ENCODE results near the gene HPS1.

Gene HPS1

DNA sequence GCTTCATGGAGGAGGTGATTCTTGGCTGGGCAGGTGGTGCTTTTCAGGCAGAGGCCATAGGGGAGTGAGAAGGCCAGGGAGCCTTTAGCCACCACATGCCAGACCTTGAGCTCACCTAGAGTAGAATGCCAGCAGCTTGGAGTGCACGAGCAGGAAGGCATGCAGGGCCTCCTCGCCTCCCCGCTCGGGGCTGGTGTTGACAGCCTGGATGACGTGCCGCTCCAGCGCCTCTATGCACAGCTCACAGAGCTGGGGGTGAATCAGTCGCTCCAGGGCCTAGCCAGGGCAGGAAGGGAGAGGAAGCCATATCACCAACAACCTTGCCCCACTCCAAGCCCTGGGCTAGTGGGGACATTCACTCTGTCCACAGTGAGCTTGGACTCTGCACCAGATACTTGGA lies 15.7 kb downstream of the HPS1 start:
- DNase-seq: no peak

DNA sequence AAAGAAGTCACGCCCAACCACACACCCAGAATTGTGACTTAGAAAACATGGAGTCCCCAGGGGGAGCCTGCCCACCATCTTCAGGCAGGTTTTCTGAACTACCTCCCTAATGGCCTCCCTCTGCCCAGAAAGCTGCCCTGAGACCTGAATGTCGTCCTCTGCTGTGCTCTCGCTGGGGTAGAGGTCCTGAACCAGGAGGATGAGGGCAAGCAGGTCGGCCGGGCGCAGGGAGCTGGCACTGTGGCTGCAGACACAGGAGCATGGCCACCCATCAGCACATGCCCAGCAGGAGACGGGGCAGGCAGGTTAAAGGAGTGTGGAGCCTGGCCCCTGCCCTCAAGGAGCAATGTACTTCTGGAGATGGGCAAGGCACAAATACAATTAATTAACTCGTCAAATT lies 16.3 kb downstream of the HPS1 start:
- DNase-seq: no peak

DNA sequence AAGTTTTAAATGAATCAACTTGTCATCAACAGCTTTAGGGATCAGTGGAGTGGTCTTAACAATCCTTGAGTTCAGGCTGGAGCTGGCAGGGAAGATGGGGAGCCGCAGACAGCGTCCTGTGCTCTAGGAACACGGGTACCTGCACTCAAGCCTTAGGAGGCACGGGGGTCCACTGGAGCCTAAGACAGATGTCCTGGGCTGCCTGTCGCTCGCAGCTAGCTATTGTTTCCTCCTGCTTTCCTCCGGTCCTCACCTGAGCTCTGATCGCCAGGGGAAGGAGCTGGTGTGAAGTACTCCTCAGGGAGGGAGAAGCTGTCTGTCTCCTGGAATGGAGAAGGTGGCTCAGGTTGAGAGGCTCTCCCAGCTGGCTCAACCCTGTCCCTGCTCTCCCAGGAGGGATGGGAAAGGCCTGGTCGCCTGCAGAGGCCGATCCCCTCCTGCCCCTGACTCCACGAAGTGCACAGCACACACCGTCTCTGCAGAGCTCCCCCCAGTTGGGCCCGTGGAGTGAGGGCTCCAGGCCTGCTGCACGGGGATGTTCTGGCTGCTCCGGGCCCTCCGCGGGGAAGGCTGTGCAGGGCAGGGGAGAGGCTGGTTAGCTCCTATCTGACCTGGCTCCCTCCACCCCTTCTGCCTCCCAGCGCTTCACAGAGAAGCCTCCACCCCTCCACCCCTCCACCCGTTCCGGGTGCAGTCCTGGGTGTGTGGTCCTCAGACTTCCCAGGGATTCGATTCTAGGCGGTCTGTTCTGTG lies 17.2 kb downstream of the HPS1 start:
- DNase-seq: no peak

DNA sequence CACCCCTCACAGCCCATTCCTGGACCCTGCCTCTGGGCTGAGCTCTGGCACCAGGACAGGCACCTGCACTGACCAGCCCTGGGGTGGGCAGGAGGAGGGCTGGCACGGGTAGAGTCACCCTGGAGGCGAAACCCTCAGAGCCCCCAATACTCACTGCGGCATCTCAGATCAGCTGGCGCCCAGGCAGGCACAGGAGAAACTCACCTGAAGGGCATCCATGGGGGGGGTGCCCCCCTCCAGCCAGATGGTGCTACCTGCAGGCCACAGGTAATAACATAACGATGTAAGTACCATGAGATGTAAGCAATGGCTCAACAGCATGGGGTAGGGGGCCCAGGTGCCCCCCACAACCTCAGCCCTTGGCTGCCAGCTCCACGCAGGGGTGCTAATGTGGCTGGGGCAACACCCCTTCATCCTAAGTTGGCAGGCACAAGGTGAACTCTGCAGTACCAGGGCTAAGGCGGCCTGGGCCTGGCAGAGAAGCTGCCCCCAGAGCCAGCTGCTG lies 19.7 kb downstream of the HPS1 start:
- DNase-seq: no peak

DNA sequence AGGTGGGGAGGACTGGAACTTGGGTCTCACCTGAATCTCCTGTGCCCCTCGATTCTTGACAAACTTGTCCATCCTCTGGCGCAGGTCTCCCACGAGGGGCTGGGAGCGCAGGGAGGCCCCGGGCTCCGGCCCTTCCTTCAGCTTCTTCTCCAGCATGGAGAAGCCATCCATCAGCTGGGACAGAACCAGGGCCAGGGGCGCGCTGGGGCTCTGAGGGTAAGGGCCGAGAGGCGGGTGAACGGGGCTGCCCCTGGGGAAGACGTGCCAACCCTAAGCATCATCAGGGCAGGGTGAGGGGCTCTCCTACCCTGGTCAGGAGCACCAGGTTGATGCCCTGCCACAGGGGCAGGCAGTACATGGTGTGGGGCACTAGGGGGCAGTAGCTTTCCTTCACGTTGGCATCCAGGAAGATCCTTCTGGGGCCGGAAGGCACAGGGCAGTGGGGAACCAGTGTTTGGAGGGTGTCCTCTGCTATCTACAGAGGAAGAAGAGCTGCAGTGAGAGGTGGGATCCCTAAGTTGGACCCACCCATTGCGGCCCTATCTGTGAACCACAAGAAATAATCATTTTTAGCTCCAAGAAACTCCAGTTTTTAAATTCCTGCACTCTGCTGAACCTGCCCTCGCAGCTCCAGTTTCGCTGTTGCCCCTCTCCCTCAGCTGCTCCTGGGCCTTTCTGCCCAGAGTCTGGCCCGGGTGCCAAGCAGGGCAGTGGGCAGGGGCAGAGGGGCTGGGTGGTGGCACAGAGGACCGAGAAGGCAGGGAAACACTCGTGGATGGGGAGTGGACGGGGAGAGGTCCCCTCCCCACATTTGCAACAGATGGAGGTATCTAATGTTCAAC lies 21.0 kb downstream of the HPS1 start:
- DNase-seq: peak; percentile 46

DNA sequence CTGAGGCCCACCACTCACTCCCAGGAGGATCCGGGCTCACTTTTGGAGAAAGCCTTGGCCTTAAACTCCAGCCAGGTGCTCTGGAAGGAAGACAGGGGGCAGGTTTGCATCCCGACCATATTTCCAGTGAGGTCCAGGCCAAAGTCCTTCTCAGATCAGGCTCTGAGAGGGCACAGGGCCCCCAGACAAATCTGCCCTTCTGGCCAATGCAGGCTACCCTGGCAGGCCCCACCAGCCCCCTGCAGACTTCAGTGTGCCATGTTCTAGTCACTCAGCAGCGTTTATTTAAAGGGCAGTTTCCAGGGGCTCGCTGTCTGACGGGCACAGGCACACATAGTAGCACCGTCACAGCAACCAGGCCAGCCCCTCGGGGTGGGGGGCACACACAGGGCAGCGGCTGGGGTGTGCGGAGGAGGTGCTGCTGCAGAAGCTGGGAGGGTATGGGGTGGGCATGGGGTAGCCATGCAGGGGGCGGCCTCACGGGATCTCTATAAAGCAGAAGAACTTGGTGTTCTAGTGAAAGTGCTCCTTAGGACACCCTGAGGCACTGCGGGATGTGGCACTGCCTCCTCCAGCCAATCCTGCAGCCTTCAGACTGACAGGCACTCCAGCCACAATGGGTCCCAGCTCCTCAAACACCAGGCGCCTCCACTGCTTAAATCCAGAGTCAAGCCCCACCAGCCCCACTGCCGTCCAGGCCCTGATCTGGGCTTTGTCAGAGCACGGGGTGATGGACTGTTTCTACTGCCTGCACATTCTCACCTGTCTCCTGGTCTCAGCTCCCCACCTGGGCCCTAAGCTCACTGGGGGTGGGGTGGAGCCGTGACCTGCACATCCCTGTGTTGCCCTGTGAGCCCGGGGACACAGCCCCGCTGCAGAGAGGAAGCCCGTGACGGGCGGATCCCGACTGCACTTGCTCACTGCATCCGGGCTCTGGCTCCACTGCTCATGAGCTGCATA lies 22.2 kb downstream of the HPS1 start:
- DNase-seq: no peak

DNA sequence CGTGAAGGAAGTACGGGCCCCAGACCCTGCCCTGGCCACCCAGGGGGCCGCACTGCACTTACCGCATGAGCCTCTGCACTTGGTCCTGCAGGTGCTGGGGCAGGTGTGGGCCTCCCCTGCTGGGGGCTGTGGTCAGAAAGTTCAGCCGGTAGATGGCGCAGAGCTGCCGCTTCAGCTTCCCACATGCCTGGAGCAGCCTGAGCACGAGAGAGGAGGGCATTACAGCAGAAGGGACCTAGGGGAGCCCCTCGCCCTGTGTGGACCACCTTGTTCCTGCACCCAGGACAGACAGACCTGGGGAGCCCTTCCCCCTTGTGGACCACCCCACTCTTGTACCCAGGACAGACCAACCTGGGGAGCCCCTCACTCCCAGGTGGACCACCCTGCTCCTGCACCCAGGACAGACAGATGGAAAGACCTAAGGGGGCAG lies 23.0 kb downstream of the HPS1 start:
- no peak for DNase-seq

DNA sequence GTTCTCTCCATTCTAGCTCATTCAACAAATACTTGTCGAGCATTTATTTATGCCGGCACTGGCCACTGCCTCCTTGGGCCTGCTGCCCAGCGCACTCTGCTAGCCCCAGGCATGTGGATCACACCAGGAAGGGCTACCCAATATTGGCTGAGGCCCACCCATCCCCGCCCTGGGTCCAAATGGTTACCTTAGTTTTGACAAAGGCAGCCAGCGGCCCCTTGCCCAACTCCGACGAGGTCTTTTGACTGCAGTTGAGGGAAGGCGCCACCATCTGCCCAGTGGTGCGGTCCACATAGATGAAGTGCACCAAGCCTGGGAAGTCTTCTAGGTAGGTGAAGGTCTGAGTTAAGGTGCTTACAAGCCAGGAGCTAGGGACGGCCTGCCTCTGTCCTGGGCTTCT lies 24.6 kb downstream of the HPS1 start:
- DNase-seq: no peak

DNA sequence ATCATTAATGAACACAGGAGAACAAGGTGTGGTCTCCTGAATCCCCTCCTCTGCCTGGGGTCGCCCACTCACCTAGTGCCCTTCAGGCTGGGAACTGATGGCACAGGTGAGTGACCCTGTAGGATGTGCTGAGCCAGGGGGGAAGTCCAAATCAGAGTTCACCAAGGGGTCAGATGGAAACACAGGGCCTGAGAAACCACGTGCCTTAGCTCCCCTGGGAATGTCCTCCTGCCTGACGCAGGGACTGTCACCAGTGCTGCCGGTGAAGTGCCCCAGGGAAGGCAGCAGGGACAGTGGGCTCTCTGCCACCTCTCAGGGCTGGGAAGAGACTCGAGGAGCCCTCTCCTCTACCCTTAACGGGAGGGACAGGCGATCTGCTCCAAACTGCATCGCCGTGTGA lies 25.9 kb downstream of the HPS1 start:
- no peak for DNase-seq

DNA sequence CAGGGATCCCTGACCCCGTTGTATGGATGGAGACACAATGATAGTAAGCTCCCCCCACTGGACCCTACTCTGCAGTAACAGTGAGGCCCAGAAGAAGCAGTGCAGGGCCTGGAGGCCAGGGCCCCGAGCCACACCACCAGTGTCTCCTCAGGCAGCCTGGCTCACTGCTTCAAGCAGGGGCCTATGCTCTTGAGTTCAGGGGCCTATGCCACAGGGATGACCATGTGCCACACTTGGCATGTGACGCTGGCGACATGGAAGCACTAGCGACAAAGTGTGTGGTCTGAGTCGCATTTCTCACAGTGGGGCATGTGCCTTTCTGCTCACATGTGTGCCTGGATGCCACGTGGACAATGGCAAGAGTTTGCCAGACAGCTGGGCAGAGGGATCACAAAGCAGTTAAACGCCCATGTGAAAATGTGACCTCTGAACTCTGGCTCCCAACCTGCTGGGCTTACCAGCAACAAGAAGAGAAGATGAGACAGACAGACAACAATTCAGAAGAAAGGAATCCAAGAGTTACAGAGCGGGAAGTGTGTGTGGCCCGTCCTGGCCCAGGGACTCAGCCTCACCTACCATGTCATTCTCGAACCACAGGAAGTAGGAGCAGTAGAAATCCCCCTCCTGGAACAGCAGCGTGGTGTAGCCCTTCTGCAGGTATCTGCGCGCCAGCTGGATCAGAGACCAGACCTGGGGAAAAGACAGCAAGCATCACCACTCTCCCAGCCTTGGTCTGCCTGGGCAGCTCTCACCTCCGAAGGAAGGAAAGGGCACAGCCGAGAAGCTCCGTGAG lies 27.1 kb downstream of the HPS1 start:
- no peak for DNase-seq

DNA sequence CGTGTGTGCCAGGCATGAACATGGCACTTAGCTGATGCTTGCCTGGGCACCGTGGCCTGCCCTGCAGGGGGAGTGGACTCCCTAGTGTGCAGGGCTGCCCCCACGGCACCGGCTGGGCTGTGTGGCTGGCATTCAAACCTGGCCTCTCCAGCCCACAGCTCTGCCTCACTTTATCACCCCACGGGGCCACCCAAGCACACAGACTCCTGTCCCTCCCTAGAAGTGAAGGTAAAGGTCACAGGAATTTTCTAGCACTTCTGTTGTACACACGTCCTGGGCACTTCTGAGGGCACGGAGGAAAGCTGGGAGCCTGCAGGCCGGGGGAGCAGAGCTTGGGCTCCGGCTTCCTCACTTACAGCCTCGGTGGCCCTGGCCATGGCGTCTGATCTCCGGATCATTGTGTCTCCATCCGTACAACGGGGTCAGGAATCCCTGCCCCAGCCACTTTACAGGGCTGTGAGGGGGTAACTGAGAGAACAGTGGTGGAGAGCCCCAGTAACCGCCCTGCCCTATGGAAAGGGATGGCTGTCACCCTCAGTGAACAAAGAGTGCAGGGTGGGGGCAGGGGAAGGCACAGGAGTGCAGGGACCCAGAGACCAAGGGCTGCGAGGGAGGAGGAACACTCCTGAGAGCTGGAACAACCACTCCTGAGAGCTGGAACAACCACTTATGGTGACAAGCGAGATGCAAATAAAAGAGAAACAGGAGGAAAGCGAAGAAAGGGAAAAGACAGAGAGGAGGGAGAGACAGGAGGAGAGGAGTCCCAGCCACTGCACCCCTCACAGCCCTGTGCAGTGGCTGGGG lies 27.9 kb downstream of the HPS1 start:
- no peak for DNase-seq

DNA sequence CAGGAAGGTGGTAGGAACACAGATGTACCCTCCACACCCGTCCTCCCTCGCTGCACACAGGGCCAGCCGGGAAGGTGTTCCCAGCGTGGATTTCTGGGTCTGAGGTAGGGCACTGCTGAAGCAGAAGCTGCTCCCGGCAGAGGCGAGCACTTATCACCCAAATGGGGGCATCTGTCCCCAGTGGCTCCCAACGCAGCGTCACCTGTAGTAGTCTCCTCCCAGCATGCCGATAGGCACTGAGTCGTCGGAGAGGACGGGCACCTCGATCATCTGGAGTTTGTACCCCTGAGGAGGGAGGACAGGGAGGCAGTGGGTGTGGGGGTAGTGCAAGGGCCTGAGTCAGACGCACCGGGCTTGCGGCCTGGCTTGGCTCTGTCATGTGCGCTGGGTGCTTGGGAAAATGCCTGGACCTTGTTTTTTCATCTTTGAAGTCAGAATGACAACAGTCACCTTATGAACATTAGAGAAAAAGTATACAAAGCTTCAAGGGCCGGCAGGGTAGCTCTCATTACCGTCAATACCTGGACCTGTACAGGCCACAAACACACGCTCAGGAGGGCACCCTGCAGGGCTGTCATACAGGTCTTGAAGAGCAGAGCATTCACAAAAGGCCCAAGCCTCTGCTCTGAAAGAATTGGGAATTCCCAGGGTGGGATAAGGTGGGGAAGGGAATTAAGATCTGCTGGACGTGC lies 28.6 kb downstream of the HPS1 start:
- DNase-seq: no peak

DNA sequence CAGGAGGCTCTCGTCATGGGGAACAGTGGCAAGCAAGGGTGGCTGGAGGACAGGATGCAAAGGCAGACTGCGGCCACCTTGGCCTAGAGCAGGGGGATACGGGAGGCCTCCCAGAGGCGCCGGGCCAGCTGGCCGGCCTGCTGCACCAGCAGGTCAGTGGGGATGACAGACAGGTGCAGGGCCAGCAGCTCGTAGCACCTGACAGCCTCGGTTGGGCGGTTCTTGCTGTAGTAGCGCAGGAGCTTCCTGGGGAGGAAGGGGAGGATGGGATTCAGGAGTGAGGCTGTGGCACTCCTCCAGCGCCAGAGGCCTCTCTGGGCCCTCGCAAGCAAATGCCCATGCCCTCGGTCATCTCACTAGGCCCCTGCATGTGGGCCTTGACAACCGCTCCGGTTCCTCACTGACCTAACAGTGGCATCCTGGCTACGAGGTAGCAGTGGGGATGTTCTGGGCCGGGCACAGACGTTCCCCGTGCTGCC lies 29.2 kb downstream of the HPS1 start:
- no peak for DNase-seq

DNA sequence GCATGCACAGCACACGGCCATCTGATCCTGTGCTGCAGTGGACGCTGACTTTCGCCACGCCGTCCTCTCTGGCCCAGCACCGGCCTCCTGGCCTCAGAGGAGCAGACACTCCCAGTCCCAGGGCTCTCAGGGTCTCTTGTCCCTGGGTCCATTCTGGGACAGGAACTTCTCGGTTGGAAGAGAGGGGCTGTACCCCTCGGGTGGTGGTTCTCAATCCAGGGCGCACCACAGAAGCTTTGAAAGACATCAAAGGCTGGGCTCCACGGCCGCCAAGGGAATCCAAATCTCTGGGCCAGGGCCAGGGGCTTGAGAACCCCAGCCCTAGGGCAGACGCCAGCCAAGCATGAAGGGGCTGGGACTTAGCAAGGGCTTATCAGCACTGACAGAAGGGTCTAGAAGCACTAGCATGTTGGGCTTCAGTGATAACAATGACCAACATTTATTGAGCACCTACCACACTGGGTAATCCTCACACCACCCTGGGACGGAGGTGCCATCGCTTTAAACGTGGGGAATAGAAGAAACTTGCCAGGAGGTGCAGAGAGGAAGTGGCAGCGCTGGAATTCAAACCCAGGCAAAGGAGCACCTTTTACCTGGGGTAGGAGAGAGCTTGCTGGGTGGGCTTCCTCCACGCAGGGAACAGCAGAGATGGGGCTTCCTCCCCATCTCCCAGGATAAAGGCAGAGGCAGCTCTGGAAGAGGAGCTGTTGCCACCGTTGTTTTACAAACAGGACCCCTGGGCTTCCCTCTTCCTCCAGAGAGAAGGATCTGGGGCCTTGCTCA lies 29.9 kb downstream of the HPS1 start:
- DNase-seq: no peak

DNA sequence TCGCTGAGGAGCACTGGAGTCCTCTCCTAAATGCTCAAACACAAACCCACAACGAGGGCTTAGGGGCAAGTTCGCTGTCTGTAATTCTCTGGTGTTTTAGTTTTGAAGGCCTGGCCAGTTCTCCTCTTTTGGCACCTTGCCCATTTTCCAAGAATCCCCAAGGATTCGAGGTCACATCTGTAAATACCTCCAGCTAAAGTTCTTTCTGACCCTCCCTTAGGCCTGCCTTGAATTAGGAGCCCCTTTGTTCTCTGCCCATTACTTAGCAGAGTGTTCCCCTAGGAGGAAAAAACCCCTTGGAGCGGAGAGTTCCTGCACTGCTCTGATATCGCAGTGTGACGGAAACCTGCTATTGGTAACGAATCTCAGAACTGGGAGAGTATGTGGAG lies 31.0 kb downstream of the HPS1 start:
- DNase-seq: no peak

DNA sequence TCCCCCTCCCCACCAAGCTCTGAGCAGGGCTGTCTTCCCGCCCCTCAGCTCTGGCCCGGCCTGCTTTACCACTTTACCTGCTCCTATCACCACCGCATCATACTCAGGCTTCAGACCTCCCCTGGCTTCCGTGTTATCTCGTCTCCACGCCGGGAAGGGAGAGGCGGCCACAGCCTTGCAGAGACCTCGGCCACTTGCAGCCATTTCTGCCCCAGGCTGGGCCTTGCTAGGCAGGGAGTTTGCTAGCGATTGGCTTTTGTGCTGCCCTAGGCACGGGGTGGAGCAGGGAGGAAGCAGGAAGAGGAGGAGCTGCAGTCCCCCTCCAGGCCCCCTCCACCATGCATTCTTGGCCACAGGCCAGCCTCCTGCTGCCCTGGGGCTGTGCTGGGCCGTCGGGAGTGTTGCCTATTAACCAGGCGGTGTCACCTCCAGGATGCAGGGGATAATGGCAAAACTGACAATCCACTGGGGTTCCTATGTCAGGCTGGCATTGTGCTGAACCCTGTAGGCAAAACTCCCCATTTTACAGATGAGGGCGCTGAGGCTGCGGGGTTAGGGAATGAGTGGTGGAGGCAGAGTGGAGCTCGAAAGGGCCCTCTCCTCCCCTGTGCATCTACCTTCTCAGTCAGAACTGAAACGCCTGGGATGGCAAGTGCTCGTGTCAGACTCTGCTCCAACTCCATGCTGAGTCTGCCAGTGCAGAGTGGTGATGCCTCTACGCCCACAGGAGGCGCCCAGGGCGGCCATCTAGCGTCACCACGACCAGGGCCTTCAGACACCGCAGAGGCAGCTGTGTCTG lies 31.6 kb downstream of the HPS1 start, which contains the start of gene PYROXD2:
PYROXD2 (minus strand) TSS at position 251 of the 799 bp plus-strand sequence; CDS start at position 204, 47 bp downstream.
- peak; percentile 46 for DNase-seq

DNA sequence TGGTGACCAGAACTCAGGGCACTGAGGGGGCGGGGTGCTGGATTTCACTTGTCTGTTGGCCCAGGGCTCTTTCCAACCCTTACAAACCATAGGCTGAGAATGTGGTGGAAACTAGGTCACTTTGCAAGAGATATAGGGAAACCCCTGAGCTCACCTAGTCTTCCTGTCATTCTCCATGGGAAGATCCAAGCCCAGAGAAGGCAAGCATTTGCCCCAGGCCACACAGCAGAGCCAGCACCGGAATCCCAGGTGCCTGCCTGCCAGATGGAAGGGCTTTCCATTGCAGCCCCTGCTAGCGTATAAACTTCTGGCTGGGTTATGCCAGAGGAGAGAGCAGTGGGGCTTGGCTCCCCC lies 32.2 kb downstream of the HPS1 start:
- no peak for DNase-seq

DNA sequence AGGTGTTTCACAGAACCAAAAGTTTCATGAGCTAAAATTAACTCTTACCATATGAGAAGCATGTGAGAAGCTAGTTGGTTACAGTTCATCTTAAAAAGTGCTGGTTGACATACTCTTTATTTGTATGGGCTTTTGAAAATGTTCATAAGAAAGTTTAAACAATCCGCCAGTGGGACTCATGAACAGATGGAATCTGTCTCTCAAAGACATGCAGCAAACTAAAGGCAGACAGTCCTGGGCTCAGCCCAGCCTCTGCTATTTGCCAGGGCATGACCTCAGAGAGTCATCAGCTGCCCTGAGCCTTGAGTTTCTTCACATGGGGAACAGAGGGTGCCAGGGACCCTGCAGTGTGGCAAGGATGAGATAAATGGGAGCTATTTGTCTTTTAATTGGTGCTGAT lies 35.0 kb downstream of the HPS1 start:
- DNase-seq: no peak

DNA sequence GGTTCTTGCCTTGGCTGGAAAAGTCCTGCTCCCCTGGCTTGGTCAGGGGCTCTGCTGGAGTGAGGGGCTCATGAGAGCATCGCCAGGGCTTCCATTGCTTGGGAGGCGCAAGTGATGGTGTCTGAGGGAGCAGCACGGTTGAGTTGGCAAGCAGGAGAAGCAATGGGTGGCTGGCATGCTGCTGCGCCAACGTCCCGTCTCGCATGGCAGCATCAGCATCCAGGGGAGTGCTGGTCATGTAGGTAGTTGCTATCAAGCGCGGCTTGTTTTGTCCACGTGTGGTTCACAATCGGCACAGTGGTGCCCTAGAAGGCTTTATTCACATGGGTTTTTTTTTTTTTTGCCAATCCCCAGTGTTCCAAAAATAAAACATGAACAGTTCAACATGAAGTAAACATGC lies 35.6 kb downstream of the HPS1 start:
- DNase-seq: no peak

All from activated T-cell treated with anti-CD3 and anti-CD28 coated beads, Interleukin-2, amount 50 U/mL, for 1 hour (primary cell).